Mesothelial cell of epicardium (in vitro differentiated cells): Measurements from ENCODE around the gene MAP4K1. TPM values are rescaled to one million over a fixed set of nuclear protein-coding genes. Genes with fewer than 3 reads are reported as not detected.

Source experiments
- DNase-seq, 2 experiments: peaks; one replicate each; pipeline ENCODE4 v3.0.0; 2021; ENCODE audit warnings: low spot score in 2 of 2; ENCODE audit not compliant: unreplicated experiment in 2 of 2
- H3K27ac Mint-ChIP-seq: 2 replicates; pipeline ENCODE4 v1.8.0; 2021; ENCODE audit warnings: mixed read lengths
- H3K27me3 Mint-ChIP-seq: 2 replicates; pipeline ENCODE4 v1.8.0; 2021; ENCODE audit warnings: low read depth, mixed read lengths
- H3K36me3 Mint-ChIP-seq: 2 replicates; pipeline ENCODE4 v1.8.0; 2021; ENCODE audit warnings: mixed read lengths
- H3K4me1 Mint-ChIP-seq: 2 replicates; pipeline ENCODE4 v1.8.0; 2021; ENCODE audit warnings: mixed read lengths
- H3K4me3 Mint-ChIP-seq: 2 replicates; pipeline ENCODE4 v1.8.0; 2021; ENCODE audit warnings: mild to moderate bottlenecking, moderate library complexity, mixed read lengths
- H3K9me3 Mint-ChIP-seq: 2 replicates; pipeline ENCODE4 v1.8.0; 2021; ENCODE audit warnings: mixed read lengths
- total RNA-seq: library from RNA; stranded (reverse); gene quantifications from 3 replicates; pipeline ENCODE4 v1.2.1, GENCODE V29; 2021
- TF ChIP-seq, protein P1 (sequence below): fragments of 200-600 bp; sonication (generic); IDR thresholded peaks from one replicate; pipeline ENCODE4 v1.5.0; 2021; ENCODE audit warnings: antibody characterized with exemption; ENCODE audit not compliant: unreplicated experiment

MAP4K1 gene
- total RNA-seq, 1 donor from 2014 or later, result 5.6 TPM

DNA sequence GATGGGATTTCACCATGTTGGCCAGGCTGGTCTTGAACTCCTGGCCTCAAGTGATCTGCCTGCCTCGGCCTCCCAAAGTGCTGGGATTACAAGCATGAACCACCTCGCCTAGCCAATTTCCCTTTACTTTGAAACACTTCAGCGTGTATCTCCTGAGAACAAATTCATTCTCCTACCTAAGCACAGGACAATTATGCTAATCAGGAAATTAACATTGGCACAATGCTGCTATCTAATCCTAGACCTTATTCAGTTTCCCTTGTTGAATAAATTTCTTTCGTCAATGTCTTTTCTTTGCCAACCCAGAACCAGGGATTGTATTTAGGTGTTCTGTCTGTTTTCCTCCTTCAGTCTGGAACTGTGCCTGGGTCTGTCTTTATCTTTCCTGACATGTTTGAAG is 67.8 kb downstream of the MAP4K1 start:
- H3K36me3 Mint-ChIP-seq, result no peaks in the 10 kb centered on the region
- H3K4me3 Mint-ChIP-seq, result no peak overlapping the region
- H3K9me3 Mint-ChIP-seq, result peaks cover 5% of the 10 kb centered on the region
- H3K27me3 Mint-ChIP-seq, result no peaks in the 10 kb centered on the region
- H3K27ac Mint-ChIP-seq, result no peak overlapping the region
- H3K4me1 Mint-ChIP-seq, result no peaks in the 10 kb centered on the region
- TF ChIP-seq, protein P1, sequence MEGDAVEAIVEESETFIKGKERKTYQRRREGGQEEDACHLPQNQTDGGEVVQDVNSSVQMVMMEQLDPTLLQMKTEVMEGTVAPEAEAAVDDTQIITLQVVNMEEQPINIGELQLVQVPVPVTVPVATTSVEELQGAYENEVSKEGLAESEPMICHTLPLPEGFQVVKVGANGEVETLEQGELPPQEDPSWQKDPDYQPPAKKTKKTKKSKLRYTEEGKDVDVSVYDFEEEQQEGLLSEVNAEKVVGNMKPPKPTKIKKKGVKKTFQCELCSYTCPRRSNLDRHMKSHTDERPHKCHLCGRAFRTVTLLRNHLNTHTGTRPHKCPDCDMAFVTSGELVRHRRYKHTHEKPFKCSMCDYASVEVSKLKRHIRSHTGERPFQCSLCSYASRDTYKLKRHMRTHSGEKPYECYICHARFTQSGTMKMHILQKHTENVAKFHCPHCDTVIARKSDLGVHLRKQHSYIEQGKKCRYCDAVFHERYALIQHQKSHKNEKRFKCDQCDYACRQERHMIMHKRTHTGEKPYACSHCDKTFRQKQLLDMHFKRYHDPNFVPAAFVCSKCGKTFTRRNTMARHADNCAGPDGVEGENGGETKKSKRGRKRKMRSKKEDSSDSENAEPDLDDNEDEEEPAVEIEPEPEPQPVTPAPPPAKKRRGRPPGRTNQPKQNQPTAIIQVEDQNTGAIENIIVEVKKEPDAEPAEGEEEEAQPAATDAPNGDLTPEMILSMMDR, result no peak
- DNase-seq, result no peak

DNA sequence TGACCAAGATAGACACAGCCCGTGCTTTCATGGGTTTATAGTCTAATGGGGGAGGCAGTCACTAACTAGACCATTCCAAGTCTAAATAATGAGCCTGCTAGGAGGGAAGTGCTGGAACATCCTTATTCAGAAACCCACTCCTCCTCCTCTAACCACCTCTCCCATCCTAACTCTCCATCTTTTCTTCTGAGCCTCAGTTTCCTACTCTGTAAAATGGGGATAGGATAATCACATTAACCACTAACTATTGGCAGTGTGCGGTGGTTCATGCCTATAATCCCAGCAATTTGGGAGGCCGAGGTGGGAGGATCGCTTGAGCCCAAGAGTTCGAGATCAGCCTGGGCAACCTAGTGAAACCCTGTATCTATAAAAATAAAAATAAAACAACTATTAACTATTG is 68.7 kb downstream of the MAP4K1 start:
- DNase-seq, result no peak
- H3K4me1 Mint-ChIP-seq, result peaks cover 5% of the 10 kb centered on the region
- no peak overlapping the region for H3K4me3 Mint-ChIP-seq
- peaks cover 5% of the 10 kb centered on the region for H3K9me3 Mint-ChIP-seq
- no peaks in the 10 kb centered on the region for H3K27me3 Mint-ChIP-seq
- no peak overlapping the region for H3K27ac Mint-ChIP-seq
- no peaks in the 10 kb centered on the region for H3K36me3 Mint-ChIP-seq
- TF ChIP-seq, protein P1, result no peak

DNA sequence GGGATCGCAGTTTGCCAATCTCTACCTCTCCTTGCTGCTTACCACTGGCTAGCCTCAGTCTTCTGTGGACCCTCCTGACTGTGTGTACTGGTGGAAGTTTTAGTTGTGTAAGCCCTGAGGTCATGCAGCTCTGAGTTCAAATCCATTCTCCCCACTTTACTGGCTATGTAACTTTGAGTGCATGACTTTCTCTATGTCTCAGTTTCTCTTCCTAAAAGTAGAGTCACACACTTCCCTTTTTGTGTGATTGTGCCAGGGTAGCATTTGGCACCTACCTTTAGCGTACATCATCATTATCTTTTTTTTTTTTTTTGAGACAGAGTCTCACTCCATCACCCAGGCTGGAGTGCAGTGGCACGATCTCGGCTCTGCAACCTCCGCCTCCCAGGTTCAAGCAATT is 70.3 kb downstream of the MAP4K1 start:
- no peak for DNase-seq
- no peaks in the 10 kb centered on the region for H3K36me3 Mint-ChIP-seq
- H3K9me3 Mint-ChIP-seq, result no peaks in the 10 kb centered on the region
- H3K27me3 Mint-ChIP-seq, result no peaks in the 10 kb centered on the region
- TF ChIP-seq, protein P1, result no peak
- H3K4me1 Mint-ChIP-seq, result peaks cover 5% of the 10 kb centered on the region
- no peak overlapping the region for H3K27ac Mint-ChIP-seq
- no peak overlapping the region for H3K4me3 Mint-ChIP-seq

DNA sequence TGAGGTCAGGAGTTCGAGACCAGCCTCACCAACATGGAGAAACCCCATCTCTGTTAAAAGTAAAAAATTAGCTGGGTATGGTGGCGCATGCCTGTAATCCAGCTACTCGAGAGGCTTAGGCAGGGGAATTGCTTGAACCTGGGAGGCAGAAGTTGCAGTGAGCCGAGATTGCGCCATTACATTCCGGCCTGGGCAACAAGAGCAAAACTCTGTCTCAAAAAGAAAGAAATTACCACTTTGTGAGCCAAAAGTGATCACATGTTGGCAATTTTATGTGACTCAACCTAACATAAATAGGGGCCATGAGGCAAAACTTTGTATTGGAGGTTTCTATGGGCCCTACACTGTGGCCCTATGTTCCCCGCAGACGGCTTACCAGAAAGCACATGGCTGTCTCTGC is 72.2 kb downstream of the MAP4K1 start:
- H3K27me3 Mint-ChIP-seq, result no peaks in the 10 kb centered on the region
- no peaks in the 10 kb centered on the region for H3K36me3 Mint-ChIP-seq
- DNase-seq, result no peak
- no peak overlapping the region for H3K4me3 Mint-ChIP-seq
- TF ChIP-seq, protein P1, result no peak
- no peak overlapping the region for H3K27ac Mint-ChIP-seq
- H3K9me3 Mint-ChIP-seq, result no peaks in the 10 kb centered on the region
- H3K4me1 Mint-ChIP-seq, result peaks cover 5% of the 10 kb centered on the region

DNA sequence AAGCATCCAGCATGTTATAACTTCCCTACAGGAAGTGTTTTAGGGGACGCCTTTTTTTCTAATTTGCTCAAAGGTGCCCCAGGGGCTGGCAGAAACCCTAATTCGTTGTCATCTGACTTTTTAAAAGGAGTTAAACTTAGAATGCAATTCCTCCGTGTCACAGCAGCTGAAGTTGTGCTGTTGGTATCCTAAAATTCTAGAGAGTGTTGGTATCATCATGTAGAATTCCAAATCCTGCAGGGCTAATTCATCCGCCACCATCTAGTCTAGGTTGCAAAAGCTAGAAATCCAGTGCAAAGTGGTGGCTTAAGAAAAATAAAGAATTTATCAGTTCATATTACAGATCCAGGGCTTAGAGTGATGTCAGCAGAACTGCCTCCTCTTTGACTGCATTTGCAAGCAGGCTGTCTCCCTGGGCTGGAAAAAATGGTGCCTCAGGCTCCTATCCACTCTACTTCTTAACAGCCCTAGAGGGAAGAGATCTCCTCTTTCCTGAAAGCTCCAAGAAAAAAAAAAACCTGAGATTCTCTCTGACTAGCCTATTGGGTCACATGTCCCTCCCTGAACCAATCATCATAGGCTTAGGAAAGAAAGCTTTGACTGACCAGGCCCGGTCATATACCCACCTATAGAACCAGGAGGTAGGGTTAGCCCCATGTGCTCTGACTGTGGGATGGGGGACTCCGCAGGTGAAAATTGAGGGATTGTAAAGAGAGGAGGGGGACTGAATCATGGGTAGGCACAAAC is 73.0 kb downstream of the MAP4K1 start:
- DNase-seq, result no peak
- Mint-ChIP-seq H3K4me1 (peaks cover 5% of the 10 kb centered on the region), H3K9me3 (no peaks in the 10 kb centered on the region), H3K27me3 (no peaks in the 10 kb centered on the region), H3K27ac (no peak overlapping the region), H3K36me3 (no peaks in the 10 kb centered on the region), H3K4me3 (no peak overlapping the region)
- TF ChIP-seq, protein P1, result peak; percentile 16
